Panc1 (cell line): ENCODE results near the gene EDAR. TPM values are rescaled to one million over a fixed set of nuclear protein-coding genes. Genes with fewer than 3 reads are reported as not detected.

ENCODE experiments used
- ATAC-seq: fragments of 200-7000 bp; cut with Tn5 transposase; 2 replicates; pipeline ENCODE4 v1.9.1; 2020; ENCODE audit warnings: mild to moderate bottlenecking, moderate library complexity
- BruUV-seq: library from RNA; stranded (reverse); fragments of 400-500 nt; replicated peaks from 2 replicates; lab custom pipeline; 2021; lab: Mats Ljungman, UMichigan
- CTCF ChIA-PET: fragments of 300-600 bp; sonication (Branson Sonifier 250); formaldehyde crosslinking; loops from one replicate; lab custom pipeline; 2022; ENCODE audit warnings: antibody characterized with exemption; lab: Charles Lee
- POLR2A ChIA-PET: fragments of 300-600 bp; sonication (Branson Sonifier 250); formaldehyde crosslinking; loops from one replicate; lab custom pipeline; 2022; ENCODE audit warnings: antibody characterized with exemption; lab: Charles Lee
- DNase-seq: peaks from one replicate; pipeline ENCODE4 v3.0.0-alpha.2; 2010; ENCODE audit warnings: low read depth, low spot score
- H3K27ac ChIP-seq: 2 replicates; pipeline ENCODE4 v1.5.1; 2011; ENCODE audit warnings: mild to moderate bottlenecking, low read length, inconsistent platforms
- H3K27me3 ChIP-seq: fragments of 200-500 bp; sonication (Bioruptor generic); 2 replicates; pipeline ENCODE4 v1.6.0; 2014; ENCODE audit warnings: low read length, inconsistent platforms; ENCODE audit not compliant: control insufficient read depth, insufficient read depth
- H3K36me3 ChIP-seq: fragments of 200-500 bp; sonication (Bioruptor generic); 2 replicates; pipeline ENCODE4 v1.5.1; 2014; ENCODE audit warnings: inconsistent platforms, mild to moderate bottlenecking, low read length, moderate library complexity; ENCODE audit not compliant: control insufficient read depth, insufficient read depth
- H3K4me1 ChIP-seq: 2 replicates; pipeline ENCODE4 v1.5.1; 2011; ENCODE audit warnings: inconsistent platforms, mild to moderate bottlenecking, low read length, moderate library complexity; ENCODE audit not compliant: control insufficient read depth, insufficient read depth
- H3K4me3 ChIP-seq, 2 experiments: 2 replicates each; pipeline ENCODE4 v1.5.1; 2011 to 2012; ENCODE audit warnings: low read depth in 2 of 2, low read length in 2 of 2, mild to moderate bottlenecking in 2 of 2, inconsistent platforms in 1 of 2, moderate library complexity in 1 of 2
- H3K9me3 ChIP-seq: fragments of 200-500 bp; sonication (Bioruptor generic); 2 replicates; pipeline ENCODE4 v1.5.1; 2014; ENCODE audit warnings: low read depth, mild to moderate bottlenecking, inconsistent platforms, low read length, moderate library complexity; ENCODE audit not compliant: control insufficient read depth, insufficient read depth
- CTCF ChIP-seq: fragments of 450-650 bp; IDR thresholded peaks from 2 replicates; pipeline ENCODE4 v1.5.1; 2017; ENCODE audit warnings: mild to moderate bottlenecking
- POLR2AphosphoS5 ChIP-seq: IDR thresholded peaks from 2 replicates; pipeline ENCODE4 v1.6.1; 2012; ENCODE audit warnings: mild to moderate bottlenecking, low read depth, low read length, moderate library complexity
- REST ChIP-seq, 2 experiments: IDR thresholded peaks; 2 replicates each; pipeline ENCODE4 v1.6.1; 2011 to 2012; ENCODE audit warnings: low read depth in 2 of 2, control low read depth in 1 of 2, low read length in 1 of 2, mild to moderate bottlenecking in 1 of 2, moderate library complexity in 1 of 2; ENCODE audit not compliant: insufficient read depth in 1 of 2
- SIN3A ChIP-seq: IDR thresholded peaks from 2 replicates; pipeline ENCODE4 v1.6.1; 2012; ENCODE audit warnings: low read depth, mild to moderate bottlenecking, low read length, moderate library complexity, borderline replicate concordance; ENCODE audit not compliant: insufficient read depth
- TCF7L2 ChIP-seq: IDR thresholded peaks from 2 replicates; pipeline ENCODE4 v1.6.1; 2011; ENCODE audit warnings: mild to moderate bottlenecking, low read depth, low read length, inconsistent platforms
- in situ Hi-C: cut with HindIII; loops from 2 replicates; pipeline ENCODE4 v1.10.0; 2016; ENCODE audit warnings: low sequenced_read_pairs, low pct_unique_long_range_greater_than_20kb
- intact Hi-C: fragments of 100-400 bp; cut with micrococcal nuclease; formaldehyde crosslinking; loops from one replicate; pipeline ENCODE4 v1.10.0; 2022; ENCODE audit not compliant: unreplicated experiment
- total RNA-seq: library from RNA; stranded (reverse); gene quantifications from one replicate; pipeline ENCODE4 v1.2.1, GENCODE V29; 2021; ENCODE audit not compliant: unreplicated experiment

The EDAR gene
- total RNA-seq, 1 experiment from 2014 or later, result not detected

- H3K27me3 ChIP-seq, result no peaks in the 10 kb centered on the region; the same call in 1 of the 2 replicates
- H3K9me3 ChIP-seq, result peaks cover 2% of the 10 kb centered on the region; the same call in 1 of the 2 replicates
- H3K27ac ChIP-seq, result no peak overlapping the region
- BruUV-seq, result no TSS peak
- no peaks in the 10 kb centered on the region for H3K4me1 ChIP-seq
- no peak for TF ChIP-seq REST (IDR thresholded peaks at IDR 0.05; ENCODE audit: insufficient read depth in 1 of 2, low read depth in 2 of 2, low read length in 1 of 2)
- no peak for TF ChIP-seq TCF7L2
- no peak for TF ChIP-seq SIN3A
- TF ChIP-seq POLR2AphosphoS5, result no peak
- TF ChIP-seq CTCF, result no peak
- ChIA-PET CTCF (no interaction called here), POLR2A (interaction anchor here (0.6 kb wide), 1 partner anchor 28 kb away, joined by 4 read pairs; no protein-coding TSS in a partner anchor)
- peak overlapping the region; percentile 31 to 40; a peak in 3 of 4 replicates for H3K4me3 ChIP-seq
- DNase-seq (no peak), ATAC-seq (peak; percentile 13; the same call in 1 of the 2 replicates)
- no peaks in the 10 kb centered on the region for H3K36me3 ChIP-seq
- in situ Hi-C loops, result no loop called here
- intact Hi-C loops, result no loop called here
Measured at GRCh38 chr2:109030870-109031475, 42.0 kb upstream of the EDAR start.

GRCh38 chr2:109029490-109030201 lies 40.6 kb upstream of the EDAR start:
- no TSS peak for BruUV-seq
- Histone ChIP-seq H3K27ac (no peak overlapping the region), H3K9me3 (peaks cover 2% of the 10 kb centered on the region; the same call in 1 of the 2 replicates), H3K4me3 (no peak overlapping the region), H3K4me1 (no peaks in the 10 kb centered on the region), H3K36me3 (no peaks in the 10 kb centered on the region), H3K27me3 (no peaks in the 10 kb centered on the region; the same call in 1 of the 2 replicates)
- TF ChIP-seq SIN3A (no peak), POLR2AphosphoS5 (no peak), TCF7L2 (no peak), REST (IDR thresholded peaks at IDR 0.05; ENCODE audit: insufficient read depth in 1 of 2, low read depth in 2 of 2, low read length in 1 of 2) (no peak), CTCF (no peak)
- no peak for ATAC-seq
- CTCF ChIA-PET, result no interaction called here
- DNase-seq, result no peak
- intact Hi-C loops, result no loop called here
- in situ Hi-C loops, result no loop called here
- POLR2A ChIA-PET, result interaction anchor here (0.6 kb wide), 1 partner anchor 8 kb away, joined by 9 read pairs; no protein-coding TSS in a partner anchor
